Pons (tissue), 1 donor: ENCODE data around the gene NIF3L1.
"Not testable (repeated sequence)": the region's sequence is repeated elsewhere in the genome, so short reads cannot be mapped to it uniquely, and the experiment has no call there.

Experiments used
- DNase-seq: peaks from one replicate; pipeline ENCODE4 v3.0.0-alpha.2; 2016; ENCODE audit warnings: low spot score

Gene NIF3L1

DNA sequence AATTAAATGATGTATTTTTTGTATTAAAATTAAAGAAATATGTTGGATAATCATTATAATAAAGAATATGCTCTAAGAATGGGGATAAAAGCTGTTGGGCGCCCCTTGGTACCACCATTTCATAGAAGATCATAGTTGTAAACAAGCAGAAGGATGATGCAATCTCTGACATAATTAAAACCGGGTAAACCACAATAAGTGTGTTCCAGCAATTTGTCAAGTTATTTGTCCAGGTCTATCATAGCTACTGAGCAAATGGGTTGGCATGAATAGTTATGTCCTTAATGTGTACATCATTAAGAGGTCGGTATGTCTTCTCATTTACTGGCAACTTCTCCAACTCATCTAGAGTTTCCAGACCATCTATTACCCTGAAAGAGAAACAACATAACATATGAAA lies 18.0 kb upstream of the NIF3L1 start:
- DNase-seq, result no peak

DNA sequence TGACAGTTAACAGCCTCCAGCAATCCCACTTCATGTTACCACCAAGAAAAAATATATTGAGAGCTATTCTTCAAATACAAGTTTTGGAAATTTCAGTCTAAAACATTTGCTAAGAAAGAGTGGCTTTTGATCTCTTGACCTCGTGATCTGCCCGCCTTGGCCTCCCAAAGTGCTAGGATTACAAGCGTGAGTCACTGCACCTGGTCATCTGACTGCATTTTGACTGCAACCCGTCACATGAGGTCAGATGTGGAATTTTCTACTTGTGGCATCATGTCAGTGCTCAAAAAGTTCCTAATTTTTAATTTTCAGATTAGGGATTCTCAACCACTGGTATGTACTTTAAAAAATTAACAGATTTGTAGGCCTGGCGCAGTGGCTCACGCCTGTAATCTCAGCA lies 15.6 kb upstream of the NIF3L1 start:
- no peak for DNase-seq

GRCh38 chr2:200877443-200877842 lies 11.7 kb upstream of the NIF3L1 start:
- DNase-seq, result no peak

DNA sequence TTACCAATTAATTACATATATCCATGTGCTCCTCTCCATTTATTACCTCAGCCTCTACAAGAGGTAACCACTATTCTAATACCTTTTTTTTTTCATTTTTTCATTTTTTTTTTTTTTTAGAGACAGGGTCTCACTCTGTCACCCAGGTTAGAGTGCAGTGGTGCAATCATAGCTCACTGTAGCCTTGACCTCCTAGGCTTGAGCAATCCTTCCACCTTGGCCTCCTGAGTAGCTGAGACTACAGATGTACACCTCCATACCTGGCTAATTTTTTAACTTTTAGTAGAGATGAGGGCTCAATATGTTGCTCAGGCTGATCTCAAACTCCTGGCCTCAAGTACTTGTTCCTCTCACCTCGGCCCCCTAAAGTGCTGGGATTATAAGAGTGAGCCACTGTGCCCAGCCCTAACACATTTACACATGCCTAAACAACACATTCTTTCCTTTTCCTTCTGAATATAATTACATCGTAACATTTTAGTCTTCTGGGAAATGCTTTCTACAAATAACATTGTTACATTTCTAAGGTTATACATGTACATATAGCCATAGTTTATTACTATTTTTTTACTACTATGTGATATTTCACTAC lies 10.8 kb upstream of the NIF3L1 start:
- DNase-seq, result no peak

GRCh38 chr2:200881715-200882249 lies 7.4 kb upstream of the NIF3L1 start:
- not testable (repeated sequence) for DNase-seq

- no peak for DNase-seq
Measured at GRCh38 chr2:200899482-200899881, 10.3 kb downstream of the NIF3L1 start.

DNA sequence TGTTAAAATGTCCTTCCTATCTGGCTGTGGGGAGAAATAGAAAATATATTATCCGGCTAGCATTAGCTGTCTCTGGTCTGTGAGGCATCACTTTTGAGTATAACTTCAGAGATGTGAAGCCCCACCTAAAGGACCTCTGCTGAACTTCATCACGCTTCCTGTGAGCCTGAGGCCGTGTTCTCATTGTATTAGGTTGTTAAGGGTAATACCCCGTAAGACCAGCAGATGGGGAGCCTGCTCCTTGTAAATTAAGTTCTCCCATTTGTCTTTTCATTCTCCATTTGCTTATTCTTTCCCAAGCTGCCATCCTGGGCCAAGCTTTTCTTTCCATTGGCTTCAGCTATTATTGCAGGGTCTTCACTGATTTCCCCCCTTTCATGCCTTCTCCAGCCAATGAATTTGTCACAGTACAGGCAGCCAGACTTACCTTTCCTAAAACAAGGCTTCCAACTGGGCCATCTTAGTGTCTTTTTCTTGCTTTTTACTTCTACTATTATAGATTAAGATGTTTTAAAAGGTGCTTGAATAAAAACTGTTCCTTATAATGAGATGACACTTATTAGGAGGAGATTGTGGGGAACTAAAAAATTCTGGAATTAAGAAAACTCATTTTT lies 12.4 kb downstream of the NIF3L1 start:
- peak; percentile 84 for DNase-seq

DNA sequence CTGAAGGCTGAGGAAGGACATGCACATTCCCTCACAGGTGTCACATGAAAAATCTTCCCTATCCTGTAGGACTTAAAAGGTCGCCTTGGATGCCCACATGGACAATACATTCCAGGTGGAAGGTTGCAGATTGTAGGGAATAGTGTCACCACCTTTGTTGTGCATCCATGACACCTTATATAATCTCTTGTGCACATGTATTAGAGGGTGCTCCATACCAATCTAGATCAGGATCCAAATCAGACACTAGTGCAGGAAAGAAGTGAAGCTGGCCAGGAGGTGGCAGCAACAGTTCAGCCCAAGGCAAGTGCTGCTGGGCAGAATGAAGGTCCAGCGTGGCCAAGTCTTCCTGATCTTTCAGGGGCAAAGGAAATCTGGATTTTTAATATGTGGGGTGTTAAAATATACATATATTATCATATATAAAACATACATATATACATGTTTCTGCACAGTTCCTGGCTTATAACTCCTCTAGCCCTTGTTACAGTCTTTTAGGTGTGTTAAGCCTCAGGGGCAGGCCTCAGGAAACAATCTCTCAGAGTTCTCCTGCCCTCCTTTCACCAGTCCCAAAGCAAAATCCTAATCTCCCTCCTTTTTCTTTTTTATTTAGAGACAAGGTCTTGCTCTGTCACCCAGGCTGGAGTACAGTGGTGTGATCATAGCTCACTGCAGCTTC lies 16.6 kb downstream of the NIF3L1 start:
- DNase-seq, result peak; percentile 78

GRCh38 chr2:200909958-200910357 lies 20.8 kb downstream of the NIF3L1 start:
- no peak for DNase-seq

GRCh38 chr2:200913654-200914053 lies 24.5 kb downstream of the NIF3L1 start:
- no peak for DNase-seq

GRCh38 chr2:200922439-200922838 lies 33.3 kb downstream of the NIF3L1 start:
- no peak for DNase-seq

DNA sequence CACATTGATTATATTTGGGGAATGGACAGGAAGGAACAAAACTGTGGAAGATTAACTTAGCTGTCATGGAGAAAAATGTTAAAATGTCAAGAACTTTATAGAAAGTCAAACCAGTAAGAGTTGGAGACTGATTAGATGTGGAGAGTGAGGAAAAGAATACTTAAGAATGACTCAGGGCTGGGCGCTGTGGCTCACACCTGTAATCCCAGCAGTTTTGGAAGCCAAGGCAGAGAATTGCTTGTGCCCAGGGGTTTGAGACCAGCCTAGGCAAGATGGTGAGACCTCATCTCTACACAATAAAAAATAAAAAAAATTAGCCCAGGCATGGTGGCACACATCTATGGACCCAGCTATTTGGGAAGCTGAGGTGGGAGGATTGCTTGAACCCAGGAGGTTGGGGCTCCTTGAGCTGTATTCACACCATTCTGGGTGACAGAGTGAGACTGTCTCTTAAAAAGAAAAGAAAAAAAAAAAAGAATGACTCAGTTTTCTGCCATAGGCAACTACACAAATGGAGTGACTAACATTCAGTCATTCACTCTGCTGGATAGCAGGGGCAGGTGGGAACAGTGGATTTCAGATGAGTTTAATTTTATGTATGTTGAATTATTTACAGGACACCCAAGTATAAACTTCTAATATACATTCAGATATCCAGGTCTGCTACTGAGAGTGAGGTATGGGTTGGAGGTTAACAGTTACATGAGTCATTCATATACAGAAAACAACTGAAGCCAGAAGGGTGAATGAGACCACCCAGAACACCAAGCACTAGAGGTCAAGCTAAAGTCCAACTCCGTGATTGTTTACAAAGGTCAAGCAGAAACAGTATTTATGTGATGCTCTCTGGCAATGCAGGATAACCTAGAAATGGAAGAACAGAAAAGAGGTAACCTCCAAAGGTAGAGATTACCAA lies 40.4 kb downstream of the NIF3L1 start:
- DNase-seq, result no peak

DNA sequence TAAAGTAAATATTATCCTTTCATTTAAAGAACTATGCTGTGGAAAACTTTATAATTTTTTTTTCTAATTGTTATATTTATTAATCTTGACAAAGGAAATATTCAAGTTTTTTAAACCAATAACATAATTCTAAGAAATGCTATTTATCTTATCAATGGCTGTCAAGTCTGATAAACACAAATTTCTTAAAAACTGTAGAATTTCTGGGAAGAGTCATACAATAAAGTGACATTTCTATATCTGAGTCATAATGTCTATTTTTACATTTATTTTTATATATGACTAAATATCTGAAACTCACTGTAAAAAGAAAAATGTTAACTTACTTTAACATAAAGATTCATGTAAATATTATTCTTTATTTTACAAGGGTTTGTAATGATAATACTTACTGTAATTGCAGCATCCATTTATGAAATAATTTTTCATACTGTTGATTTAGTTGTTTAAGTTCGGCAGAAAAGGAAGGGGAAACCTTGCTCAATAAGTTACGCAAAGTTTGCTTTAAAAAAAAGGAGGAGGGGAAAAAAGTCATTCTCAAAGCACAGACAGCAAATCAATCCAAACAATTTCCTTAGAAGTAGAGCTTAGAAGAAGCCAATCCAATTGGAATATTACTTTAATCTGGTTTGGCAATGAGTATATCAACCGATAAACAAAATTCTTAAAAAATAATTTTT lies 41.9 kb downstream of the NIF3L1 start:
- DNase-seq, result no peak

DNA sequence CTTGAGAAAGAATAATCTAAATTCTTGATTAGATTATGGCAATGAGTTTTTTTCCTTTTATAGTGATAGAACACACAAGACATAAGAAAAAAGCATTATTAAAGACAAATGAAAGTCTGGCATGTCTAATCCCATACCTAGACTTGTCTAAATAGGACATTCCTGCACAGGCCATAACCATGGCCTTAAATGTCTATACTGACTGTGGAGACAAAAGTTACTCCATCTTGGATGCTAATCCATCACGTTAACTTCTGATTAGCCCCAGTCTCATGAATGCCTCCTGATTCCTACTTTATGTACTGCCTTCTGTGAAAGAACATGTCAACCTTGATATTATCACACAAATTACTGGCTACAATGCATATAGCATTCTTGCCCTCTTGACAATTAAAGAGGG lies 50.7 kb downstream of the NIF3L1 start:
- DNase-seq, result no peak

DNA sequence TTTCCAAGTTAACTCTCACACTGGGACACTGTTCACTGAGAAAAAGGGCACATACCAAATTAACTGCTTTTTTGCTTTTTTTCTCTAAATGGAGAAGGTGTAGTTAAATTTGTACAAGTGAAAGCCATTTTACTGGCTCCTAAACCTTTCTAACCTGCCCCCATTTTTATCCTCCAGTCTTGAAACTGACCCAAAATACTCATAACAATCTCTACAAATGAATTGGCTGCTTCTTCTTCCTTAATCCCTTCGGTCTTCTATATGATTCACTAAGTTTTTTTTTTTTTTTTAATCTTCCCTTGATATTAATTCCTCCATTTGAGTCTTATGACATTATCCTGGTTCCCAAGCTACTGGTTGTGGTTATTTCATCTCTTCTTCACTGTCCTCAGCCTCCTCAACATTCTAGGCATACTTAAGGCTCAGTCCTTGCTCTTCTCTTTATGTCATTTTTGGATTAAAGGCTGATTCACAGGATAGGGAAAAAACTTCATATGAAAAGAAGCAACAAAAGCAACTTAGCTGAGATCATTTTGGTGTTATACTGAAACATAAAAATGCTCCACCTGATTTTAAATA lies 54.4 kb downstream of the NIF3L1 start:
- DNase-seq, result no peak

DNA sequence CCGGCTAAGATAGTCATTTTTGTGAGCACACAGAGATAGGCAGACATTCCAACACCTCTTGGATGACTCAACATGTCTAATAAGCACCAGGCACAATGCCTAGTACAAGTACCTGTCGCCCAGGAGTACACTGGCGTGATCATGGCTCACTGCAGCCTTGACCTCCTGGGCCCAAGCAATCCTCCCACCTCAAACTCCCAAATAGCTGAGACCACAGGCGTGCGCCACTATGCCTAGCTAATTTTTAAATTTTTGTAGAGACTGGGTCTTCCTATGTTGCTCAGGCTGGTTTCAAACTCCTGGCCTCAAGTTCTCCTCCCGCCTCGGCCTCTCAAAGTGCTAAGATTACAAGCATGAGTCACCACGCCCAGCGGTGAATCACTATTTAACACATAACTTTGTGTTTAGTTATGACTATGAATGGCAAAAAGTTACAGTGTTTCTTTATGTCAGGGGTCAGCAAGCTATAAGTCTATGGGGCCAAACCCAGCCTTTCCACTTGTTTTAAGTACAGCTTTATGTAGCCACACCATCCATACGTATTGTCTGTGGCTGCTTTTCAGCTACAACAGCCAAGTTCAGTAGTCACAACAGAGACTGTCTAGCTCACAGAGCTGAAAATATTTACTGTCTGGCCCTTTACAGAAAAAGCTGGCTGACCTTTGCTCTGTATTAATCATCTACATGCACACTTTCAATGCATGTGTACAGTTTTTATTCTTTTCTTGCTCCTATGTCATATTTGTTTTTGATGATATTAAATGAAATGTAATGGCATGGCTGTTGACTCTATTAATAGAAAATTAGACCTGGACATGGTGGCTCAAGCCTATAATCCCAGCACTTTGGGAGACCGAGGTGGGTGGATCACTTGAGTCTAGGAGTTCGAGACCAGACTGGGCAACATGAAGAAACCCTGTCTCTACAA lies 55.6 kb downstream of the NIF3L1 start:
- DNase-seq, result no peak

- DNase-seq, result no peak
Measured at GRCh38 chr2:200945395-200945729, 56.2 kb downstream of the NIF3L1 start.

DNA sequence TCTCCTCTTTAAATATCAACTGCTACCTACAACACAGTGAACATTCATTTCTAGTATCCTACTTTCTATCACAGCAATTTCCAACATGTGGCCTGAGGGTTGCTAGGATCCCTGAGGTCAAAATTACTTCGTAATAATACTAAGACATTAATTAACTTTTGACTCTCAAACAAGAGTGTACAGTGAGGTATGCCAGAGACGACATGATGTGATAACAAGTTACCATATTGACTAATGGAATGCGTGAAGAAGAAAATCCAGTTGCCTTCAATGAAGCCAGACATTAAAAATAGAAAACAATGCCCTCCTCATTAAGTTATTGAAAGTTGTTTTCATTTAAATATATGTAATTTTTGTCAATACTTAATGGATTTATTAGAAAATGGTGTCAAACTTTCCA lies 61.2 kb downstream of the NIF3L1 start:
- DNase-seq, result no peak
